Skeletal muscle satellite cell (primary cell): Measurements from ENCODE around the gene SLC39A11.

ENCODE experiments used
- H3K27me3 ChIP-seq: 2 replicates; pipeline ENCODE4 v1.7.0; 2013; ENCODE audit warnings: low read length; ENCODE audit not compliant: control insufficient read depth, insufficient read depth
- H3K36me3 ChIP-seq: 2 replicates; pipeline ENCODE4 v1.7.0; 2013; ENCODE audit warnings: mild to moderate bottlenecking, control low read depth, low read length; ENCODE audit not compliant: insufficient read depth
- H3K4me1 ChIP-seq: 2 replicates; pipeline ENCODE4 v1.7.0; 2013; ENCODE audit warnings: low read length; ENCODE audit not compliant: control insufficient read depth, insufficient read depth
- H3K4me2 ChIP-seq: 2 replicates; pipeline ENCODE4 v1.7.0; 2013; ENCODE audit warnings: mild to moderate bottlenecking, low read length
- H3K4me3 ChIP-seq: 2 replicates; pipeline ENCODE4 v1.7.0; 2013; ENCODE audit warnings: low read length
- H3K9ac ChIP-seq: 2 replicates; pipeline ENCODE4 v1.7.0; 2013; ENCODE audit warnings: mild to moderate bottlenecking, low read depth, low read length, moderate library complexity
- H3K9me3 ChIP-seq: replicated peaks from 2 replicates; pipeline ENCODE4 v1.7.0; 2013; ENCODE audit warnings: mild to moderate bottlenecking, control low read depth, low read length

Gene SLC39A11

DNA sequence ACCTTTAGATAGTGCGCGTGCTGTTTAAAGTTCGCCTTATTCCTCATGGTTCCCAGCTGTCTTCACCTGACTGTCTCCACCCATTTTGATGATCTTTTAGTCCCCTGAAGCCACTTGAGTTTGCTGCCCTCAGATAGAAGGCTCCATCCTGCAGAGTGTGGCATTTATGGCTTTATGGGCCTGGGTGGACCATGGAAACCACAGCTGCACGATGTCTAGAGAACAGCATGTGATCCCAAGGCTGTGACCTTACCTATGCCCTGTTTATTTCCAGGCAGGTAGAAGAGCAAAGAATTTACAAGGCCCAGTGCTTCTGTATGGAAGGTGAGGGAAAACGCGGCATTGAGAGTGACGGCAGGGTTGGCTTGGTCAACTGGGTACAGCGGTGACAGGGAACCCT is 356.9 kb downstream of the SLC39A11 start:
- Histone ChIP-seq H3K9me3 (no peaks in the 10 kb centered on the region), H3K4me1 (no peaks in the 10 kb centered on the region), H3K4me3 (no peak overlapping the region), H3K27me3 (no peaks in the 10 kb centered on the region), H3K9ac (no peak overlapping the region), H3K36me3 (no peaks in the 10 kb centered on the region), H3K4me2 (no peak overlapping the region)

DNA sequence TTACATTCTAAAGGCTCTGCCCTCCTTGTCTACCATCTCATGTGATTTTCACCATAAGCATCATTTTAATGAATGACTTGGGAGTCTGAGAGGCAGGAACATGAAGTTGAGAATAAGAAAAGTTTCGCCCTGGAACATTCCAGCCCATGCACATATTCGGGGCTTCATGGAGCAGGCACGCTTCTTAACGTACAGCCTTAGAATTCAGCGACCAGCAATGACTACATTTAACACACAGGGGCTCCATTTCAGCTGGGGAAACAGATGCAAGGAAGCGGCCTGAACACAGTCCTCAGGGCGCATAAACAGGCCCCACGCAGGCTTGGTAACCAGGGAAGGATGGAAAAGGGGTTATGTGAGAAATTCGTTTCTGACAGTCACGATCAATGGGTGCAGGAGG is 357.4 kb downstream of the SLC39A11 start:
- Histone ChIP-seq H3K4me3 (no peak overlapping the region), H3K4me2 (no peak overlapping the region), H3K9ac (no peak overlapping the region), H3K27me3 (no peaks in the 10 kb centered on the region), H3K9me3 (no peaks in the 10 kb centered on the region), H3K36me3 (no peaks in the 10 kb centered on the region), H3K4me1 (no peaks in the 10 kb centered on the region)

DNA sequence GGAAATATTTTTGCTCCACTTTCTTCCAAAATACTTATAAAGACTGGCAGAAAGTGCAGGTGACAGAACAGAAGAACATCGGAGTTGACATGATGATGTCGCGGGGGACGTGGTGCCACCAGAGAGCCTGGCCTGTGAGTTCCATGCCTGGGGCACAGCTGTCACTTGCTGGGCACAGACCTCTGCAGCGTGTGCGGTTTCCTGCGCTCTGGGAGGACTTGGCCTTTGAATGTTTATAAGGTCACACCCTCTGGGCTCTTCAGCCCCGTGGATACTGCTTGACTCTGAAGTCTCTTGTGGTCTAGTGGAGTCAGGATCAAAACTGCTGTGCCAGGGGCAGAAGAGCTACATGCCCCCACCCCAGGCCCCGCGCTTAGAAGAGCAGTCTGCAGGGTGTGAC is 357.9 kb downstream of the SLC39A11 start:
- no peaks in the 10 kb centered on the region for H3K9me3 ChIP-seq
- H3K36me3 ChIP-seq: no peaks in the 10 kb centered on the region
- no peak overlapping the region for H3K4me2 ChIP-seq
- H3K9ac ChIP-seq: no peak overlapping the region
- no peaks in the 10 kb centered on the region for H3K4me1 ChIP-seq
- H3K27me3 ChIP-seq: no peaks in the 10 kb centered on the region
- no peak overlapping the region for H3K4me3 ChIP-seq

DNA sequence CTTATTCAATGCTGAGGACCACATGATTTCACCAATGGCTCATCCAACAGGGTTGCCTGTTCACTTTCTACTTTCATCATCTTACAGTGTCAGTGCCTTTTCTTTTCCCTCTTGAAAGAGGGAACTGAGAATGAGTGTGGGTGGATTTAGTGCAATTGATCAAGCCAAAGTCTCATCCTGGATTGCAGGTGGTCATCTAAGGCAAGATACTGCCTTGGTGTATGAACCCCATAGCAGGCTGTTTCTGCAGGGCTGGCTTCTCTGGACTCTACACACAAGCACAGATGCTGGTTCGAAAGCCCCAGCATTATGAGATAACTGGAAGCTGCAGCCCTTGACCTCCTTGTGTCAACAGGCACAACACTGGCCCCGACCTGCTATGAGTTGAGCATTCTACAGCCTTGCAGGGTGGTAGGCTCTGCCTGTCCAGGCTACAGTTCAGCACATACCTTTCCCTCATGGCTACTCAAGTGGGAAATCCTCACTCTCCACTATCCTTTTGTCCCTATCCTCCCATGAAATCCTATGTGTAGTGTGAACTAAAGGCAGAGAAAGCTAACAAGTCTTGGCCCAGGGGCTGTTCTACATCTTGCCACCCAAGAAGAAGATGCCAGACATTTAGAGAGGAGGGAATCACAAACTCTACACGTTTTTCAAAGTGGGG is 358.7 kb downstream of the SLC39A11 start:
- H3K9me3 ChIP-seq: no peaks in the 10 kb centered on the region
- no peaks in the 10 kb centered on the region for H3K4me1 ChIP-seq
- no peak overlapping the region for H3K9ac ChIP-seq
- no peaks in the 10 kb centered on the region for H3K36me3 ChIP-seq
- H3K4me2 ChIP-seq: no peak overlapping the region
- no peak overlapping the region for H3K4me3 ChIP-seq
- no peaks in the 10 kb centered on the region for H3K27me3 ChIP-seq

DNA sequence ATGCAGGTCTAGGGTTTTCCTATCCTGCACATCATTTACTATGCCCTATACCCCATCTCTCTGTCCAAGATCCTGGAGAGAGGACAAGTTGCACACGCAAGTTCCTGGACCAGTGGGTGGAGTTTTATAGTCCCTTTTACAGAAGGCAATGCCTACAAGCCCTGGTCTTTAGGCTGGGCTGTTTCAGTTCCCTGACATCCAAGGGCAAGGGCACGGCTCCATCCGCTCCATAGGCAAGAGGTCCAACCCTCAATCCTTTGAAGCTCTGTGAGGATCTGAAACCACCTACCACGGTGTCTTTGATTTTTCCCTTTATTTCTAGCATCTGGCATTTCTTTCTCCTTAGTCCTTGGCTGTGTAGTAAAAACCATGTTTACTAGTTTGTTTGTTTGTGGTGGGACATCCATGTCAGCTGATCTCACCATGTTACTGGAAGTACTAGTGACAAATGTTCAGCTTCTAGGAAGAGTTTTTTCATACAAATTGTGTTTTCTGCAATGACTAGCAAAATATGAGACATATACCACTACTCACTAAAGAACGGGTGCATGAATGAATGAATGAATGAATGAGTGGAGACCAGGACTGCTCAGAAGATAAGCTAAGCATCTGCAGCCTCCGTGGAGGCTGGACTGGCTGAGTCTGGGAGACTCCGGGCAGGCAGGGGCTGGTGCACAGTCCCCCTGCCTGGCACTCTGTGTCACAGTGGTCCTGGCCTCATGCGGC is 359.4 kb downstream of the SLC39A11 start:
- H3K4me3 ChIP-seq: no peak overlapping the region
- H3K9ac ChIP-seq: no peak overlapping the region
- no peaks in the 10 kb centered on the region for H3K36me3 ChIP-seq
- no peak overlapping the region for H3K4me2 ChIP-seq
- no peaks in the 10 kb centered on the region for H3K4me1 ChIP-seq
- H3K9me3 ChIP-seq: no peaks in the 10 kb centered on the region
- H3K27me3 ChIP-seq: no peaks in the 10 kb centered on the region

DNA sequence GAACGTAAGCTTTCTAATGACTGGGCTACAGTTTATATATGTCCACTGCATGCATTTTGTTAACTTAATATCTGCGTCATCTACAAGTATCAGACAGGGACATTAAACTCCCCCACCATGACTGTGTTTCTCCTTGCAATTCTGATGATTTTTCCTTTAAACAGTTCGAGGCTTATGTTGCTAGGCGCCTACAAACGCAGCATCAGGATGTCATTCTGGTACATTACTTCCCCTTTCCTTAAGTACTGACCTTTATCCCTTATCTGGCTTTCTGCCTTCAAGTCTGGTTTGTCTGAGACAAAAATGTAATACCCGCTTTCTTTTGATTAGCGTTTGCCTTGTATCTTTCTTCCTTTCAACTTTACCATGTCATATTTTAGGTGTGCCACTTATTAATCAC is 362.4 kb downstream of the SLC39A11 start:
- no peak overlapping the region for H3K9ac ChIP-seq
- H3K4me1 ChIP-seq: no peaks in the 10 kb centered on the region
- H3K4me3 ChIP-seq: no peak overlapping the region
- H3K36me3 ChIP-seq: no peaks in the 10 kb centered on the region
- no peak overlapping the region for H3K4me2 ChIP-seq
- no peaks in the 10 kb centered on the region for H3K9me3 ChIP-seq
- H3K27me3 ChIP-seq: no peaks in the 10 kb centered on the region

GRCh38 chr17:72726936-72727335 is 365.6 kb downstream of the SLC39A11 start:
- no peaks in the 10 kb centered on the region for H3K27me3 ChIP-seq
- no peak overlapping the region for H3K4me3 ChIP-seq
- no peak overlapping the region for H3K9ac ChIP-seq
- no peaks in the 10 kb centered on the region for H3K36me3 ChIP-seq
- no peak overlapping the region for H3K4me2 ChIP-seq
- no peaks in the 10 kb centered on the region for H3K9me3 ChIP-seq
- peaks cover 6% of the 10 kb centered on the region for H3K4me1 ChIP-seq

DNA sequence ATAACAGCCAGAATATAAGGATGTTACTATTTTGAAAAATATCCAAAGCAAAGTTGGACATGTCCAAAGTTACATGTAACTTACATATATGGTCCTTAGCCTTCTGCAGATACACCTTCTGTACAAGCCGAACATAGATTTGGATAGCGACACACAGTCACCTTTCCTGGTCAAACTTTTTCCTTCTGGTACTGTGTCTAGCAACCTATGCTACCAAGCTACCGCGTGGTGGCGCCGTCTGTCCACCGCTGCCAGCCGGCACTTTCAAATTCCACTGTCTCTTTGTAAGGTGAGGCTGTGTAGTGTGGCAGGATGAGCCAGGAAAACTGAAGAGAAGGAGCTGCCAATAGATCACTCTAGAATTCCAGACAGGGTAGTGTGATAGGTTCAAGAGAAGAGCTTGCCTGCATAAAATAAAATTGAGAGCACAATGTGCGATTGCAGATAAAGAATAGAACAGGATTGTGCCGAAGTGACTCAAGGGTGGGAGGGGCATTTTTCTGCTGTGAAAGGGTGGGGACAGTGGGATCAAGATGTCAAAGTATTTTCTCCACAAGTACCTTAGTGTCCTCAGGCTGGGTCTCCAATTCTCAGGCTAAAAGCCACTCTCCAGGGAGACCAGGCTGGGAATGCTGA is 366.9 kb downstream of the SLC39A11 start:
- Histone ChIP-seq H3K4me1 (peaks cover 6% of the 10 kb centered on the region), H3K4me3 (no peak overlapping the region), H3K9ac (no peak overlapping the region), H3K27me3 (no peaks in the 10 kb centered on the region), H3K36me3 (no peaks in the 10 kb centered on the region), H3K4me2 (no peak overlapping the region), H3K9me3 (no peaks in the 10 kb centered on the region)

- no peaks in the 10 kb centered on the region for H3K27me3 ChIP-seq
- no peak overlapping the region for H3K4me3 ChIP-seq
- no peak overlapping the region for H3K4me2 ChIP-seq
- no peaks in the 10 kb centered on the region for H3K9me3 ChIP-seq
- no peaks in the 10 kb centered on the region for H3K36me3 ChIP-seq
- no peak overlapping the region for H3K9ac ChIP-seq
- H3K4me1 ChIP-seq: peaks cover 6% of the 10 kb centered on the region
Measured at GRCh38 chr17:72724267-72724666, 368.2 kb downstream of the SLC39A11 start.

DNA sequence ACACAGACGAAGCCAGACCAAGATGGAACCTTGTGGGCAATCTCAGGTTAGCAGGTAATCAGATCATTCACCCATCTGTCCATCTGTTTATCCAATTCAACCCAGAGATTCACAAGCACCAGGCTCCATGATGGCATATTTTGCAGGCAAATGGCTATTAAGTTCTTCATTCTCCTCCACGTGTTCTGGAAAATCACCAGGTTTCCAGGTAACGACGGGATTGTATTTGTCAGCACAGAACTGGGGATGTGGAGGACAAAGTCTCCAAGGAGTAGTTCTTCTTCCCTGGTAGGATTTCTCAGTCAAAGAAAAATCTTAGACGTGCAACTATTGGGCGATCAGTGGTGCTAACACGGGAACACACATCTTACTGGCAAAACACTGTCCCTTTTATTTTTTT is 368.8 kb downstream of the SLC39A11 start:
- H3K9ac ChIP-seq: no peak overlapping the region
- H3K27me3 ChIP-seq: no peaks in the 10 kb centered on the region
- no peaks in the 10 kb centered on the region for H3K36me3 ChIP-seq
- no peak overlapping the region for H3K4me2 ChIP-seq
- no peaks in the 10 kb centered on the region for H3K9me3 ChIP-seq
- no peak overlapping the region for H3K4me3 ChIP-seq
- peaks cover 6% of the 10 kb centered on the region for H3K4me1 ChIP-seq

- Histone ChIP-seq H3K27me3 (no peaks in the 10 kb centered on the region), H3K4me1 (peaks cover 20% of the 10 kb centered on the region), H3K4me2 (no peak overlapping the region), H3K9me3 (no peaks in the 10 kb centered on the region), H3K36me3 (no peaks in the 10 kb centered on the region), H3K9ac (no peak overlapping the region), H3K4me3 (no peak overlapping the region)
Measured at GRCh38 chr17:72720494-72720825, 372.0 kb downstream of the SLC39A11 start.
